Prostate gland (tissue), 2 donors: ENCODE measurements around the gene STK26.

ENCODE experiments used
- CTCF ChIP-seq, 4 experiments: fragments of 200-600 bp in 2 of 4; fragments of 450-650 bp in 2 of 4; sonication (generic) in 2 of 4; IDR thresholded peaks; 1 replicate in 3 of 4; 2 replicates in 1 of 4; pipeline ENCODE4 v1.5.1; 2016 to 2019; ENCODE audit warnings: antibody characterized with exemption in 4 of 4, mild to moderate bottlenecking in 2 of 4, moderate library complexity in 2 of 4
- POLR2A ChIP-seq: fragments of 450-650 bp; IDR thresholded peaks from one replicate; pipeline ENCODE4 v1.6.1; 2016; ENCODE audit warnings: antibody characterized with exemption, mild to moderate bottlenecking
- POLR2AphosphoS5 ChIP-seq: sonication (generic); formaldehyde crosslinking; IDR thresholded peaks from one replicate; pipeline ENCODE4 v1.6.1; 2017; ENCODE audit warnings: antibody characterized with exemption

- TF ChIP-seq CTCF (IDR thresholded peaks at IDR 0.05) = no peak
- TF ChIP-seq POLR2A = no peak
- no peak for TF ChIP-seq POLR2AphosphoS5
Observed at GRCh38 chrX:132046533-132046932, 23.4 kb downstream of the STK26 start.
